H1 (cell line): ENCODE results near the gene MMP13. TPM values are rescaled to one million over a fixed set of nuclear protein-coding genes. Genes with fewer than 3 reads are reported as not detected.

Source experiments
- CTCF ChIA-PET: fragments of 300-600 bp; sonication (Branson Sonifier 250); formaldehyde crosslinking; loops from one replicate; lab custom pipeline; 2021; ENCODE audit not compliant: partially characterized antibody; lab: Charles Lee
- POLR2A ChIA-PET: fragments of 300-600 bp; sonication (Branson Sonifier 250); formaldehyde crosslinking; loops from one replicate; lab custom pipeline; 2021; ENCODE audit warnings: inconsistent platforms; ENCODE audit not compliant: partially characterized antibody; lab: Charles Lee
- DNase-seq, 2 experiments: peaks; one replicate each; pipeline versions ENCODE4 v3.0.0 to v3.0.0-alpha.2; 2010 to 2022; ENCODE audit warnings: low spot score in 2 of 2, low read depth in 1 of 2, mixed read lengths in 1 of 2
- FAIRE-seq: peaks from 2 replicates; lab custom pipeline; 2011; peaks lifted over from hg19 to GRCh38; lab: Jason Lieb, UNC
- H2AFZ ChIP-seq: 2 replicates; pipeline ENCODE4 v1.8.1; 2012; ENCODE audit warnings: low read length, inconsistent platforms
- H2AK5ac ChIP-seq: 2 replicates; pipeline ENCODE4 v1.6.1; 2013; ENCODE audit warnings: low read depth, low read length
- H2BK120ac ChIP-seq: replicated peaks from 2 replicates; pipeline ENCODE3; 2013; ENCODE audit warnings: low read depth, low read length, inconsistent platforms
- H2BK12ac ChIP-seq: 2 replicates; pipeline ENCODE4 v1.6.1; 2013; ENCODE audit warnings: low read depth, low read length
- H2BK15ac ChIP-seq: 2 replicates; pipeline ENCODE4 v1.6.1; 2013; ENCODE audit warnings: low read length
- H2BK20ac ChIP-seq: 2 replicates; pipeline ENCODE4 v1.6.1; 2013; ENCODE audit warnings: low read length
- H2BK5ac ChIP-seq: 2 replicates; pipeline ENCODE4 v1.6.1; 2013; ENCODE audit warnings: low read depth, low read length
- H3K14ac ChIP-seq: 2 replicates; pipeline ENCODE4 v1.6.1; 2013; ENCODE audit warnings: inconsistent platforms; ENCODE audit not compliant: insufficient read length
- H3K18ac ChIP-seq: 2 replicates; pipeline ENCODE4 v1.6.1; 2013; ENCODE audit warnings: low read length; ENCODE audit errors: extremely low read depth
- H3K23ac ChIP-seq: 2 replicates; pipeline ENCODE4 v1.6.1; 2013; ENCODE audit warnings: inconsistent platforms; ENCODE audit not compliant: insufficient read length
- H3K23me2 ChIP-seq: 2 replicates; pipeline ENCODE4 v1.6.1; 2013; ENCODE audit warnings: low read depth, low read length
- H3K27ac ChIP-seq: 2 replicates; pipeline ENCODE4 v1.6.1; 2011; ENCODE audit warnings: low read depth, low read length, inconsistent platforms
- H3K27me3 ChIP-seq, 4 experiments: replicated peaks in 1 of 4; 1 replicate in 1 of 4; 2 replicates in 3 of 4; pipeline versions ENCODE4 v1.6.1 to v1.8.1; 2011 to 2013; ENCODE audit warnings: low read length in 3 of 4, mild to moderate bottlenecking in 3 of 4, inconsistent platforms in 2 of 4, mixed read lengths in 2 of 4, moderate library complexity in 1 of 4; ENCODE audit not compliant: control insufficient read depth in 3 of 4, insufficient read depth in 3 of 4; ENCODE audit errors: extremely low read depth in 1 of 4
- H3K36me3 ChIP-seq, 4 experiments: 2 replicates each; pipeline versions ENCODE4 v1.6.1 to v1.8.1; 2011 to 2013; ENCODE audit warnings: mild to moderate bottlenecking in 4 of 4, low read length in 3 of 4, moderate library complexity in 2 of 4, control low read depth in 1 of 4, inconsistent platforms in 1 of 4; ENCODE audit not compliant: insufficient read depth in 4 of 4, control insufficient read depth in 2 of 4
- H3K4ac ChIP-seq: replicated peaks from 2 replicates; pipeline ENCODE3; 2013; ENCODE audit warnings: low read length, low read depth, mixed read lengths, inconsistent platforms; ENCODE audit not compliant: insufficient read length
- H3K4me1 ChIP-seq, 4 experiments: replicated peaks in 1 of 4; 1 replicate in 1 of 4; 2 replicates in 3 of 4; pipeline versions ENCODE4 v1.6.1 to v1.8.1; 2011 to 2013; ENCODE audit warnings: low read length in 3 of 4, inconsistent platforms in 2 of 4, mixed read lengths in 1 of 4; ENCODE audit not compliant: insufficient read depth in 4 of 4, control insufficient read depth in 3 of 4
- H3K4me2 ChIP-seq, 2 experiments: 2 replicates each; pipeline versions ENCODE4 v1.6.1 to v1.8.1; 2011 to 2013; ENCODE audit warnings: low read depth in 2 of 2, low read length in 2 of 2, control low read depth in 1 of 2, inconsistent platforms in 1 of 2, mild to moderate bottlenecking in 1 of 2; ENCODE audit not compliant: insufficient read depth in 1 of 2
- H3K4me3 ChIP-seq, 4 experiments: fragments of 200-600, 300-600 bp in 1 of 4; sonication (generic), shearing (Covaris generic), sonication (Bioruptor Twin) in 1 of 4; 2 replicates each; pipeline versions ENCODE4 v1.5.1 to v1.8.1; 2011 to 2016; ENCODE audit warnings: low read length in 4 of 4, low read depth in 3 of 4, control low read depth in 2 of 4, inconsistent platforms in 2 of 4, mild to moderate bottlenecking in 2 of 4, mixed read lengths in 1 of 4, moderate library complexity in 1 of 4; ENCODE audit not compliant: insufficient read depth in 2 of 4; ENCODE audit errors: extremely low read depth in 1 of 4
- H3K56ac ChIP-seq: replicated peaks from 2 replicates; pipeline ENCODE3; 2013; ENCODE audit warnings: low read depth, mild to moderate bottlenecking, mixed read lengths, low read length, inconsistent platforms; ENCODE audit not compliant: insufficient read length
- H3K79me1 ChIP-seq: 2 replicates; pipeline ENCODE4 v1.6.1; 2013; ENCODE audit warnings: low read depth, low read length, control low read depth
- H3K79me2 ChIP-seq, 2 experiments: 2 replicates each; pipeline versions ENCODE4 v1.6.1 to v1.8.1; 2012 to 2013; ENCODE audit warnings: low read length in 2 of 2, mild to moderate bottlenecking in 2 of 2, inconsistent platforms in 1 of 2; ENCODE audit not compliant: insufficient read depth in 2 of 2, control insufficient read depth in 1 of 2
- H3K9ac ChIP-seq, 4 experiments: replicated peaks in 1 of 4; 1 replicate in 1 of 4; 2 replicates in 3 of 4; pipeline versions ENCODE4 v1.6.1 to v1.8.1; 2011 to 2013; ENCODE audit warnings: low read depth in 3 of 4, low read length in 3 of 4, control low read depth in 2 of 4, mild to moderate bottlenecking in 2 of 4, moderate library complexity in 2 of 4, inconsistent platforms in 1 of 4; ENCODE audit errors: extremely low read depth in 1 of 4
- H3K9me3 ChIP-seq, 2 experiments: 2 replicates each; pipeline versions ENCODE4 v1.6.1 to v1.8.1; 2012 to 2013; ENCODE audit warnings: mild to moderate bottlenecking in 2 of 2, moderate library complexity in 2 of 2, control low read depth in 1 of 2, inconsistent platforms in 1 of 2, low read depth in 1 of 2, low read length in 1 of 2, mixed read lengths in 1 of 2; ENCODE audit not compliant: insufficient read depth in 2 of 2
- H4K20me1 ChIP-seq, 2 experiments: replicated peaks in 1 of 2; 2 replicates each; pipeline versions ENCODE3 to v1.8.1; 2011 to 2013; ENCODE audit warnings: inconsistent platforms in 2 of 2, low read length in 2 of 2, mild to moderate bottlenecking in 1 of 2; ENCODE audit not compliant: insufficient read depth in 2 of 2, control insufficient read depth in 1 of 2
- H4K5ac ChIP-seq: 2 replicates; pipeline ENCODE4 v1.6.1; 2013; ENCODE audit warnings: low read length, low read depth, mixed read lengths, inconsistent platforms; ENCODE audit not compliant: insufficient read length
- H4K8ac ChIP-seq: 2 replicates; pipeline ENCODE4 v1.8.0; 2013; ENCODE audit warnings: mild to moderate bottlenecking, moderate library complexity, low read length, inconsistent platforms; ENCODE audit not compliant: insufficient read depth; ENCODE audit errors: extremely low read depth
- H4K91ac ChIP-seq: replicated peaks from 2 replicates; pipeline ENCODE3; 2013; ENCODE audit warnings: low read length, mixed read lengths, inconsistent platforms; ENCODE audit not compliant: insufficient read length
- BACH1 ChIP-seq: IDR thresholded peaks from 2 replicates; pipeline ENCODE4 v1.6.1; 2012; ENCODE audit warnings: low read length, improper control_type of control experiment
- BRCA1 ChIP-seq: IDR thresholded peaks from 2 replicates; pipeline ENCODE4 v1.6.1; 2012; ENCODE audit warnings: low read depth, low read length, improper control_type of control experiment
- CBX8 ChIP-seq: fragments of 300-800, 300-1000 bp; sonication (generic); IDR thresholded peaks from 2 replicates; pipeline ENCODE4 v1.7.1; 2016; ENCODE audit warnings: low read depth, low read length, borderline replicate concordance
- FOSL1 ChIP-seq: IDR thresholded peaks from 2 replicates; pipeline ENCODE4 v1.6.1; 2011; ENCODE audit warnings: mild to moderate bottlenecking, low read depth, low read length, moderate library complexity; ENCODE audit not compliant: insufficient read depth
- GABPA ChIP-seq: IDR thresholded peaks from 2 replicates; pipeline ENCODE4 v1.6.1; 2011; ENCODE audit warnings: mild to moderate bottlenecking, low read length, moderate library complexity, borderline replicate concordance; ENCODE audit not compliant: insufficient read depth
- JUND ChIP-seq: IDR thresholded peaks from 2 replicates; pipeline ENCODE4 v1.6.1; 2011; ENCODE audit warnings: mild to moderate bottlenecking, improper control_type of control experiment, low read length
- KDM5A ChIP-seq: fragments of 200-600 bp; IDR thresholded peaks from 2 replicates; pipeline ENCODE4 v1.7.1; 2012; ENCODE audit warnings: mild to moderate bottlenecking, low read length, inconsistent platforms, mixed read lengths
- NANOG ChIP-seq: IDR thresholded peaks from 2 replicates; pipeline ENCODE4 v1.6.1; 2011; ENCODE audit warnings: low read length, low read depth, mild to moderate bottlenecking, inconsistent platforms; ENCODE audit not compliant: insufficient read depth, poor library complexity, severe bottlenecking
- NRF1 ChIP-seq: IDR thresholded peaks from 2 replicates; pipeline ENCODE4 v1.6.1; 2011; ENCODE audit warnings: mild to moderate bottlenecking, low read depth, low read length, improper control_type of control experiment
- POU5F1 ChIP-seq: IDR thresholded peaks from 2 replicates; pipeline ENCODE4 v1.6.1; 2011; ENCODE audit warnings: low read depth, mild to moderate bottlenecking, low read length, moderate library complexity
- SP1 ChIP-seq: IDR thresholded peaks from 2 replicates; pipeline ENCODE4 v1.6.1; 2011; ENCODE audit warnings: low read depth, low read length
- SP4 ChIP-seq: IDR thresholded peaks from 2 replicates; pipeline ENCODE4 v1.6.1; 2012; ENCODE audit warnings: low read length, inconsistent platforms
- USF2 ChIP-seq: IDR thresholded peaks from 2 replicates; pipeline ENCODE4 v1.6.1; 2011; ENCODE audit warnings: low read length, improper control_type of control experiment
- WGBS, 2 experiments: shearing (Covaris generic) in 1 of 2; methylation state at CpG; one replicate each; pipeline versions ENCODE4 v1.1.6 to v1.1.7; 2013 to 2015; ENCODE audit warnings: low lambda C conversion rate in 2 of 2, mixed read lengths in 2 of 2, inconsistent platforms in 1 of 2, low coverage in 1 of 2, missing lambda C conversion rate in 1 of 2; ENCODE audit not compliant: insufficient replicate concordance in 2 of 2, insufficient coverage in 1 of 2, insufficient read length in 1 of 2; ENCODE audit errors: extremely low coverage in 1 of 2, missing lambda C conversion rate in 1 of 2; 5-methylcytosine and 5-hydroxymethylcytosine counted together
- polyA plus RNA-seq, 7 experiments: library from polyadenylated mRNA; depleted of rRNA in 3 of 7; stranded (reverse) in 5 of 7; unstranded in 2 of 7; fragments of >200 nt in 5 of 7; fragments of 200-250 nt in 2 of 7; gene quantifications; 1 replicate in 5 of 7; 2 replicates in 1 of 7; 4 replicates in 1 of 7; pipeline versions ENCODE4 v1.2.1 to v1.2.3, GENCODE V29; 2011 to 2013; ENCODE audit warnings: missing spikeins in 2 of 7, mixed read lengths in 2 of 7
- total RNA-seq: library from RNA; stranded (reverse); fragmentation: NEBNext Ultra II Directional; extraction: Animal tissue kit (Norgen Biotek cat#: 25700); gene quantifications from 2 replicates; pipeline ENCODE4 v1.2.1, GENCODE V29; 2021

Gene MMP13
- total and polyA plus RNA-seq, 2 of the 8 experiments (the other 6 are each of a cell fraction or from before 2014, with no cell fraction given) = not detected

- Histone ChIP-seq H2BK12ac (no peak overlapping the region), H3K4ac (no peak overlapping the region), H3K9me3 (no peaks in the 10 kb centered on the region), H2AK5ac (no peak overlapping the region), H3K79me2 (no peaks in the 10 kb centered on the region), H3K56ac (no peak overlapping the region), H3K18ac (no peak overlapping the region), H3K79me1 (no peaks in the 10 kb centered on the region), H3K23ac (no peak overlapping the region), H4K91ac (no peak overlapping the region), H2BK20ac (no peak overlapping the region), H3K23me2 (no peaks in the 10 kb centered on the region), H3K27ac (no peak overlapping the region), H4K5ac (no peak overlapping the region), H3K4me3 (no peak overlapping the region), H4K20me1 (no peaks in the 10 kb centered on the region), H3K4me2 (no peak overlapping the region), H3K36me3 (no peaks in the 10 kb centered on the region), H3K4me1 (no peaks in the 10 kb centered on the region), H3K9ac (no peak overlapping the region), H3K14ac (no peak overlapping the region), H2BK5ac (no peak overlapping the region), H2AFZ (no peak overlapping the region), H4K8ac (no peak overlapping the region), H2BK15ac (no peak overlapping the region), H3K27me3 (no peaks in the 10 kb centered on the region), H2BK120ac (no peak overlapping the region)
- CTCF ChIA-PET = interaction anchor here (0.7 to 8.4 kb wide), 7 partner anchors 8 to 193 kb away, joined by 3 to 60 read pairs (median 4); no protein-coding TSS in a partner anchor
- DNase-seq = no peak
- POLR2A ChIA-PET = no interaction called here
- 75% methylated on average over 6 of the region's 6 CpGs; no CpG with 5 or more reads in 1 of the 2 experiments for WGBS, 2 experiments
- no peak for FAIRE-seq
- no peak for TF ChIP-seq CBX8
- TF ChIP-seq GABPA = no peak
- no peak for TF ChIP-seq BACH1
- TF ChIP-seq NRF1 = no peak
- TF ChIP-seq SP4 = no peak
- no peak for TF ChIP-seq KDM5A
- no peak for TF ChIP-seq POU5F1
- TF ChIP-seq USF2 = no peak
- no peak for TF ChIP-seq NANOG
- no peak for TF ChIP-seq FOSL1
- no peak for TF ChIP-seq JUND
- no peak for TF ChIP-seq BRCA1
- TF ChIP-seq SP1 = no peak
These were observed 28.4 kb downstream of the MMP13 start for GRCh38 chr11:102926961-102927623.
